K562 (cell line): ENCODE results near the gene DNASE1L2. TPM values are rescaled to one million over a fixed set of nuclear protein-coding genes. Genes with fewer than 3 reads are reported as not detected.

Experiments used
- ATAC-seq: fragments of 200-7000 bp; cut with Tn5 transposase; 3 replicates; pipeline ENCODE4 v1.9.1; 2020; ENCODE audit warnings: moderate library complexity
- BruUV-seq: library from RNA; stranded (reverse); fragments of 400-500 nt; replicated peaks from 2 replicates; lab custom pipeline; 2021; lab: Mats Ljungman, UMichigan
- CTCF ChIA-PET: fragments of 300-600 bp; formaldehyde crosslinking; extraction: SDS; loops from one replicate; lab custom pipeline; 2021; ENCODE audit warnings: low intra/inter-chr PET ratio; lab: Yijun Ruan, JAX
- POLR2A ChIA-PET: fragments of 300-600, 350-650 bp; sonication (Branson Sonifier 250); formaldehyde crosslinking; extraction: SDS; loops from one replicate; lab custom pipeline; 2021; ENCODE audit warnings: antibody characterized with exemption, inconsistent platforms; lab: Yijun Ruan, JAX
- DNase-seq, 4 experiments: peaks; one replicate each; pipeline versions ENCODE4 v3.0.0 to v3.0.0-alpha.2; 2011 to 2018; ENCODE audit warnings: low spot score in 3 of 4, mixed read lengths in 3 of 4; ENCODE audit errors: extremely low read depth in 1 of 4
- FAIRE-seq: peaks from 2 replicates; lab custom pipeline; 2011; peaks lifted over from hg19 to GRCh38; lab: Jason Lieb, UNC
- H2AFZ ChIP-seq: 2 replicates; pipeline ENCODE4 v1.6.0; 2011; ENCODE audit warnings: low read depth, low read length, control low read depth, inconsistent platforms
- H3K27ac ChIP-seq: fragments of 200-600 bp; 3 replicates; pipeline ENCODE4 v1.8.0; 2011; ENCODE audit warnings: low read depth, mild to moderate bottlenecking, control low read depth, inconsistent platforms, low read length, moderate library complexity, mixed read lengths; ENCODE audit errors: extremely low read depth
- H3K27me3 ChIP-seq, 2 experiments: fragments of 300-600 bp in 1 of 2; 2 replicates in 1 of 2; 3 replicates in 1 of 2; pipeline versions ENCODE4 v1.6.0 to v1.8.0; 2011; ENCODE audit warnings: inconsistent platforms in 2 of 2, low read length in 2 of 2, mild to moderate bottlenecking in 1 of 2, mixed read lengths in 1 of 2, moderate library complexity in 1 of 2; ENCODE audit not compliant: control insufficient read depth in 2 of 2, insufficient read depth in 2 of 2
- H3K36me3 ChIP-seq: fragments of 300-600 bp; 3 replicates; pipeline ENCODE4 v1.8.0; 2011; ENCODE audit warnings: mild to moderate bottlenecking, low read length, inconsistent platforms; ENCODE audit not compliant: control insufficient read depth, insufficient read depth
- H3K4me1 ChIP-seq, 2 experiments: fragments of 200-600 bp in 1 of 2; replicated peaks in 1 of 2; 2 replicates in 1 of 2; 3 replicates in 1 of 2; pipeline versions ENCODE4 v1.5.1 to v1.8.0; 2011; ENCODE audit warnings: inconsistent platforms in 2 of 2, low read length in 2 of 2, mild to moderate bottlenecking in 1 of 2, mixed read lengths in 1 of 2, moderate library complexity in 1 of 2; ENCODE audit not compliant: control insufficient read depth in 2 of 2, insufficient read depth in 2 of 2
- H3K4me2 ChIP-seq: 2 replicates; pipeline ENCODE4 v1.6.1; 2011; ENCODE audit warnings: low read length, control low read depth, inconsistent platforms, mixed read lengths; ENCODE audit not compliant: insufficient read depth
- H3K4me3 ChIP-seq: fragments of 200-600 bp; sonication (generic), shearing (Covaris generic); 2 replicates; pipeline ENCODE4 v1.5.1; 2016; ENCODE audit warnings: control low read depth, inconsistent platforms
- H3K79me2 ChIP-seq: fragments of 200-600 bp; 3 replicates; pipeline ENCODE4 v1.8.0; 2011; ENCODE audit warnings: low read length, inconsistent platforms; ENCODE audit not compliant: control insufficient read depth, insufficient read depth
- H3K9ac ChIP-seq, 2 experiments: 2 replicates each; pipeline versions ENCODE4 v1.6.0 to v1.6.1; 2011; ENCODE audit warnings: low read depth in 2 of 2, low read length in 2 of 2, control low read depth in 1 of 2, inconsistent platforms in 1 of 2, mild to moderate bottlenecking in 1 of 2, mixed read lengths in 1 of 2; ENCODE audit not compliant: insufficient read depth in 1 of 2
- H3K9me1 ChIP-seq: one replicate; pipeline ENCODE4 v1.6.0; 2011; ENCODE audit warnings: inconsistent platforms, mild to moderate bottlenecking, low read length, moderate library complexity; ENCODE audit not compliant: control insufficient read depth, insufficient read depth
- H3K9me3 ChIP-seq: replicated peaks from 2 replicates; pipeline ENCODE4 v1.5.1; 2011; ENCODE audit warnings: low read depth, low read length, inconsistent platforms; ENCODE audit not compliant: control insufficient read depth, insufficient read depth
- H4K20me1 ChIP-seq: replicated peaks from 2 replicates; pipeline ENCODE4 v1.6.1; 2011; ENCODE audit warnings: low read length, inconsistent platforms, mixed read lengths; ENCODE audit not compliant: control insufficient read depth, insufficient read depth
- CBX2 ChIP-seq: fragments of 200-600 bp; sonication (generic); IDR thresholded peaks from one replicate; pipeline ENCODE4 v1.6.1; 2012; ENCODE audit warnings: mild to moderate bottlenecking, low read length, inconsistent platforms; ENCODE audit not compliant: insufficient read depth, poor library complexity, severe bottlenecking
- CEBPG ChIP-seq, 3 experiments: fragments of 200-800 bp in 1 of 3; sonication (Bioruptor generic) in 1 of 3; sonication (generic) in 1 of 3; formaldehyde crosslinking in 1 of 3; IDR thresholded peaks in 2 of 3; conservative IDR thresholded peaks in 1 of 3; 2 replicates each; pipeline versions ENCODE4 v1.6.1 to v1.8.0; 2016 to 2022; ENCODE audit warnings: missing compliant biosample characterization in 2 of 3, missing genetic modification characterization in 2 of 3, mild to moderate bottlenecking in 1 of 3, missing genetic modification reagents in 1 of 3
- HNRNPL ChIP-seq: fragments of 200-400 bp; formaldehyde crosslinking; IDR thresholded peaks from 2 replicates; pipeline ENCODE4 v1.6.1; 2017; ENCODE audit warnings: low read depth, mild to moderate bottlenecking, low read length
- POLR2AphosphoS5 ChIP-seq: IDR thresholded peaks from 2 replicates; pipeline ENCODE4 v1.6.1; 2011; ENCODE audit warnings: mild to moderate bottlenecking, low read depth, low read length, moderate library complexity; ENCODE audit not compliant: control insufficient read depth, insufficient read depth
- POLR2G ChIP-seq: fragments of 200-400 bp; formaldehyde crosslinking; IDR thresholded peaks from 2 replicates; pipeline ENCODE4 v1.6.1; 2017; ENCODE audit warnings: low read depth, mild to moderate bottlenecking, antibody characterized with exemption, low read length, moderate library complexity
- RBFOX2 ChIP-seq: fragments of 200-400 bp; formaldehyde crosslinking; IDR thresholded peaks from 2 replicates; pipeline ENCODE4 v1.6.1; 2017; ENCODE audit warnings: low read depth, mild to moderate bottlenecking, low read length, moderate library complexity
- SMARCB1 ChIP-seq: IDR thresholded peaks from 2 replicates; pipeline ENCODE4 v1.6.1; 2011; ENCODE audit warnings: improper control_type of control experiment, low read depth; ENCODE audit not compliant: insufficient read length
- TEAD4 ChIP-seq, 2 experiments: sonication (generic) in 1 of 2; formaldehyde crosslinking in 1 of 2; IDR thresholded peaks; 2 replicates each; pipeline versions ENCODE4 v1.6.1 to v1.8.0; 2012 to 2022; ENCODE audit warnings: borderline replicate concordance in 1 of 2, inconsistent platforms in 1 of 2, low read length in 1 of 2, mild to moderate bottlenecking in 1 of 2, missing genetic modification reagents in 1 of 2
- ZNF445 ChIP-seq: fragments of 250-450 bp; sonication (Bioruptor Pico); IDR thresholded peaks from 2 replicates; pipeline ENCODE4 v1.4.0; 2020; ENCODE audit warnings: low read depth, mild to moderate bottlenecking, moderate library complexity
- WGBS: fragments of 100-300 bp; shearing (Covaris generic); methylation state at CpG from one replicate; pipeline ENCODE4 v1.1.6; 2016; ENCODE audit warnings: low coverage, mixed read lengths; ENCODE audit not compliant: insufficient coverage; ENCODE audit errors: missing lambda C conversion rate; 5-methylcytosine and 5-hydroxymethylcytosine counted together
- in situ Hi-C: fragments of 300-500 bp; cut with MboI; formaldehyde crosslinking; loops from 4 replicates; pipeline ENCODE4 v1.15.0; 2018; ENCODE audit warnings: inconsistent platforms, mixed read lengths
- intact Hi-C: fragments of 100-400 bp; cut with micrococcal nuclease; formaldehyde crosslinking; loops from 2 replicates; pipeline ENCODE4 v1.14.2; 2022
- polyA plus RNA-seq, 8 experiments: library from polyadenylated mRNA; depleted of rRNA in 4 of 8; stranded (reverse) in 5 of 8; unstranded in 3 of 8; fragments of >200 nt; fragmentation: Nextera tagmentation in 2 of 8; fragmentation: Illumina TruSeq in 1 of 8; extraction: Ambion mirVana in 2 of 8; extraction: Trizol in 1 of 8; gene quantifications; 2 replicates each; pipeline versions ENCODE4 v1.2.1 to v1.2.3, GENCODE V29; 2011 to 2014; ENCODE audit warnings: inconsistent platforms in 1 of 8, missing spikeins in 1 of 8
- total RNA-seq, 7 experiments: library from RNA; depleted of rRNA in 6 of 7; stranded (reverse); fragments of >200 nt in 6 of 7; fragmentation: Illumina TruSeq in 2 of 7; extraction: Trizol in 2 of 7; gene quantifications; 2 replicates each; pipeline versions ENCODE4 v1.2.1 to v1.2.3, GENCODE V29; 2011 to 2021; ENCODE audit warnings: low replicate concordance in 1 of 7
- TF ChIP-seq, protein P1 (sequence below): fragments of 450-650 bp; IDR thresholded peaks from 2 replicates; pipeline ENCODE4 v1.6.1; 2016
- TF ChIP-seq, protein P2 (sequence below): fragments of 450-650 bp; formaldehyde crosslinking; IDR thresholded peaks from 2 replicates; pipeline ENCODE4 v1.4.0; 2020; ENCODE audit warnings: mild to moderate bottlenecking, moderate library complexity

The DNASE1L2 gene
- total and polyA plus RNA-seq, 9 of the 15 experiments (the other 6 are each of a cell fraction or from before 2014, with no cell fraction given) = 0.08 to 2.7 (median 1.7) TPM; not detected in 1

DNA sequence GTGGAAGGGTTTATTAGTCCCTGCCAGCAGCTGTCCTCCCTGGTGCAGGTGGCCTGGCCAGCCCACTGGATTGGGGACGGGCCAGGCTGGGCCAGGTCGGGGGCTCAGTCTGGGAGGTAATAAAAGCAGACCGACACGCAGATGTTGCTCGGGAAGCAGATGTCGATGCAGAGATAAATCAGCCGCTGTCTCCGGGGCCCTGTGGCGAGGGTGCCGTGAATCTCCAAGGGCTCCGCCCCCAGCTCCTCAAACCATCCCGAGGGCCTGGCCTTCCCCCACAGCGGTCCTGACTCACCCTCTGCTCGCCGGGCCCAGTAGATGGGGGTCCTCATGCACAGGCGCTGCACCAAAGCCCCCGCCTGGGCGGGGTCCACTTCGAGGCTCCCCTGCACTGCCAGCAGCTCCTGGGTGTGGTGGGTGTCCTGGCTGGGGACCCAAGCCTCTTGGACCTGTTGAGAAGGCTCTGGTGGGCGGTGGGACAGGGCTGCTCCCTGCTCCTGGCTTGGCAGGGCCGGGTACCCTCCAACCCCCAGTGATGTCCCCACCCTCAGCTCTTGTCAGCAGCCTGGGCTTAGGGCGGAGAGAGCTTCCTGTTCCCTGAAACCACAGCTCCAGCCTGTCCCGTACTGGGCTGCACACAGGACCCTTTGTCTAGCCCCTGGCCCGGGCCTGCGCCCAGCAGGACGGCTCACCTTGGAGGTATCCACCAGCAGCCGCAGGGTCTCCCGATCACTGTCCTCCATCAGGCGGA is 26.8 kb upstream of the DNASE1L2 start (continued):
- TF ChIP-seq, protein P1, sequence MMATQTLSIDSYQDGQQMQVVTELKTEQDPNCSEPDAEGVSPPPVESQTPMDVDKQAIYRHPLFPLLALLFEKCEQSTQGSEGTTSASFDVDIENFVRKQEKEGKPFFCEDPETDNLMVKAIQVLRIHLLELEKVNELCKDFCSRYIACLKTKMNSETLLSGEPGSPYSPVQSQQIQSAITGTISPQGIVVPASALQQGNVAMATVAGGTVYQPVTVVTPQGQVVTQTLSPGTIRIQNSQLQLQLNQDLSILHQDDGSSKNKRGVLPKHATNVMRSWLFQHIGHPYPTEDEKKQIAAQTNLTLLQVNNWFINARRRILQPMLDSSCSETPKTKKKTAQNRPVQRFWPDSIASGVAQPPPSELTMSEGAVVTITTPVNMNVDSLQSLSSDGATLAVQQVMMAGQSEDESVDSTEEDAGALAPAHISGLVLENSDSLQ = peak; percentile 68
- 0 out of 2 replicates have a peak, but pooled peaks have one; percentile 6 for TF ChIP-seq TEAD4 (IDR thresholded peaks at IDR 0.05; ENCODE audit: low read length)
- TF ChIP-seq TEAD4 (CRISPR knock-in tag; IDR thresholded peaks at IDR 0.05; ENCODE audit: borderline replicate concordance) = no peak
- TF ChIP-seq CEBPG (CRISPR knock-in tag; IDR thresholded peaks at IDR 0.05) = no peak
- no peak for TF ChIP-seq CEBPG (tag; conservative IDR thresholded peaks at IDR 0.05 in 1 of 2, IDR thresholded peaks at IDR 0.05 in 1 of 2)
- peak; percentile 5 for TF ChIP-seq POLR2G

DNA sequence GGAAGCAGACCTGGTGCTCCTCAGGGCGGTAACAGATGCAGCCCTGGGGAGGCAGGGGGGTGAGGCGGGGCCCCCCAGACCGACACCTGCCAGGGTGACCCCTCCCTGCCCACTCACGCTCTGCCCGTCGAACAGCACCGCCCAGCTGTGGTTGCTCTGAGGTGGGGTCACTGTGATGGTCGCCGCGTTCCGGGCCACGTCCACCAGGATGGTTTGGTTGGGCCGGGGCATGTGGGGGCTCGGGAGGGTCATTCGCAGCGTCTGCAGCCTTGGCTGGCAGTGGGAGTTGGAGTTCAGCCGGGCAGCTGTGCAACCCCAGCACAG is 26.3 kb upstream of the DNASE1L2 start:
- Histone ChIP-seq H3K9ac (peak overlapping the region in 1 of 2 experiments; percentile 83; a peak in 2 of 4 replicates), H3K9me3 (no peaks in the 10 kb centered on the region), H3K27ac (no peak overlapping the region), H3K79me2 (peaks cover 67% of the 10 kb centered on the region), H3K36me3 (peaks cover 61% of the 10 kb centered on the region; the same call in 2 of the 3 replicates), H3K9me1 (no peaks in the 10 kb centered on the region), H3K4me1 (peaks cover 31 to 91% of the 10 kb centered on the region in 2 experiments), H4K20me1 (peaks cover 21% of the 10 kb centered on the region), H3K4me2 (no peak overlapping the region), H3K27me3 (no peaks in the 10 kb centered on the region), H2AFZ (no peak overlapping the region), H3K4me3 (no peak overlapping the region)
- TF ChIP-seq CBX2 (no peak), POLR2AphosphoS5 (peak; percentile 2; the same call in 1 of the 2 replicates), SMARCB1 (no peak), POLR2G (peak; percentile 58), ZNF445 (CRISPR knock-in tag) (no peak), RBFOX2 (peak; percentile 54), HNRNPL (peak; percentile 32; the same call in 1 of the 2 replicates)
- TF ChIP-seq, protein P2, sequence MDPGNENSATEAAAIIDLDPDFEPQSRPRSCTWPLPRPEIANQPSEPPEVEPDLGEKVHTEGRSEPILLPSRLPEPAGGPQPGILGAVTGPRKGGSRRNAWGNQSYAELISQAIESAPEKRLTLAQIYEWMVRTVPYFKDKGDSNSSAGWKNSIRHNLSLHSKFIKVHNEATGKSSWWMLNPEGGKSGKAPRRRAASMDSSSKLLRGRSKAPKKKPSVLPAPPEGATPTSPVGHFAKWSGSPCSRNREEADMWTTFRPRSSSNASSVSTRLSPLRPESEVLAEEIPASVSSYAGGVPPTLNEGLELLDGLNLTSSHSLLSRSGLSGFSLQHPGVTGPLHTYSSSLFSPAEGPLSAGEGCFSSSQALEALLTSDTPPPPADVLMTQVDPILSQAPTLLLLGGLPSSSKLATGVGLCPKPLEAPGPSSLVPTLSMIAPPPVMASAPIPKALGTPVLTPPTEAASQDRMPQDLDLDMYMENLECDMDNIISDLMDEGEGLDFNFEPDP (CRISPR knock-in tag) = no peak
- ChIA-PET POLR2A (interaction anchor here (0.9 to 2.1 kb wide), 3 partner anchors 14 to 56 kb away, joined by 4 to 12 read pairs (median 11); partner anchors contain the start of genes E4F1 and TRAF7), CTCF (no interaction called here)
- no TSS peak for BruUV-seq
- FAIRE-seq = no peak
- in situ Hi-C loops (no loop called here), intact Hi-C loops (no loop called here)
- ATAC-seq = no peak
- 91% methylated on average over 13 of the region's 17 CpGs for WGBS
- no peak for DNase-seq
